ENCODE data around the gene ZFYVE21.

DNA sequence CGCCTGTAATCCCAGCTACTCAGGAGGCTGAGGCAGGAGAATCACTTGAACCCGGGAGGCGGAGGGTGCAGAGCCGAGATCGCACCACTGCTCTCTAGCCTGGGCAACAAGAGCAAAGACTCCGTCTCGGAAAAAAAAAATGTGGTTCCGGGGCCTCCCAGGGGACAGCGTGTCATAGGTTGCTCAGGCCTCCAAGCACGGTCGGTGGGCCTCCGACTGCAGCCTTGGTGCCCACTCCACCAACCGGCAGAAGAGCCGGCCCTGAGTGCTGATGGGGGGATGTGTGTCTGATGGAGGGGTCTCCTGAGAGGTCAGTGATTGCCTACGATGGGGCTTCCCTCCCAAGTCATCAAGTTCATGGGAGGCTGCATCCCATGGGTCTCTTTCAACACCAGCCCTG lies 15.9 kb downstream of the ZFYVE21 start:
- TF ChIP-seq, protein P1, sequence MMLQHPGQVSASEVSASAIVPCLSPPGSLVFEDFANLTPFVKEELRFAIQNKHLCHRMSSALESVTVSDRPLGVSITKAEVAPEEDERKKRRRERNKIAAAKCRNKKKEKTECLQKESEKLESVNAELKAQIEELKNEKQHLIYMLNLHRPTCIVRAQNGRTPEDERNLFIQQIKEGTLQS (IDR thresholded peaks at IDR 0.05): no peak
- TF ChIP-seq, protein P2, sequence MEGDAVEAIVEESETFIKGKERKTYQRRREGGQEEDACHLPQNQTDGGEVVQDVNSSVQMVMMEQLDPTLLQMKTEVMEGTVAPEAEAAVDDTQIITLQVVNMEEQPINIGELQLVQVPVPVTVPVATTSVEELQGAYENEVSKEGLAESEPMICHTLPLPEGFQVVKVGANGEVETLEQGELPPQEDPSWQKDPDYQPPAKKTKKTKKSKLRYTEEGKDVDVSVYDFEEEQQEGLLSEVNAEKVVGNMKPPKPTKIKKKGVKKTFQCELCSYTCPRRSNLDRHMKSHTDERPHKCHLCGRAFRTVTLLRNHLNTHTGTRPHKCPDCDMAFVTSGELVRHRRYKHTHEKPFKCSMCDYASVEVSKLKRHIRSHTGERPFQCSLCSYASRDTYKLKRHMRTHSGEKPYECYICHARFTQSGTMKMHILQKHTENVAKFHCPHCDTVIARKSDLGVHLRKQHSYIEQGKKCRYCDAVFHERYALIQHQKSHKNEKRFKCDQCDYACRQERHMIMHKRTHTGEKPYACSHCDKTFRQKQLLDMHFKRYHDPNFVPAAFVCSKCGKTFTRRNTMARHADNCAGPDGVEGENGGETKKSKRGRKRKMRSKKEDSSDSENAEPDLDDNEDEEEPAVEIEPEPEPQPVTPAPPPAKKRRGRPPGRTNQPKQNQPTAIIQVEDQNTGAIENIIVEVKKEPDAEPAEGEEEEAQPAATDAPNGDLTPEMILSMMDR (IDR thresholded peaks at IDR 0.05 in 2 of 3, conservative IDR thresholded peaks at IDR 0.05 in 1 of 3; ENCODE audit: borderline replicate concordance in 1 of 3, insufficient read depth in 1 of 3, low read depth in 2 of 3, low read length in 2 of 3): no peak
- no peak for TF ChIP-seq POLR2A (IDR thresholded peaks at IDR 0.05; ENCODE audit: borderline replicate concordance, extremely low read depth, insufficient read depth, insufficient read length)
